ENCODE data around the gene MRPL54. TPM values are rescaled to one million over a fixed set of nuclear protein-coding genes. Genes with fewer than 3 reads are reported as not detected.
A peak's percentile ranks its signal among the peaks of the same experiment; 100 is the strongest.

The MRPL54 gene
- polyA plus RNA-seq (2011; rRNA removed) (27.1 and 30.8 TPM in 2 replicates), polyA plus RNA-seq (2017; fragmentation: RNase III; extraction: RNeasy Plus Mini Kit Qiagen cat#74134 plus additional on column Dnase treatment) (45.3 to 48.9 TPM (median 47.5 TPM) in 3 replicates), polyA minus RNA-seq (2011; rRNA and poly(A)+ RNA removed) (5.1 and 8.6 TPM in 2 replicates)
- 73.1 and 78.8 TPM in 2 replicates for polyA plus RNA-seq (2012; cell fraction: cytosol; rRNA removed)
- polyA plus RNA-seq (2012; cell fraction: nucleus; rRNA removed): 37.9 and 44.6 TPM in 2 replicates

- Histone ChIP-seq H3K4me1 (peaks cover 9% of the 10 kb centered on the region; the same call in 2 of the 3 replicates), H3K9me3 (no peaks in the 10 kb centered on the region), H3K4me3 (peak within 1 kb of the TSS; percentile 88), H3K4me2 (peak within 1 kb of the TSS; percentile 73), H3K27ac (peak within 1 kb of the TSS; percentile 95 to 97)
- ATAC-seq: peak; percentile 93 to 94
- CTCF ChIA-PET: interaction anchor here (0.6 to 1.9 kb wide), 13 partner anchors 8 to 65 kb away, joined by 3 to 7 read pairs (median 3); no protein-coding TSS in a partner anchor
- 3% methylated on average over 26 of the region's 47 CpGs for WGBS (ENCODE audit: missing lambda C conversion rate)
- peak; percentile 94 to 99 for DNase-seq (ENCODE audit: low read depth in 1 of 2, low spot score in 1 of 2)
- peak; percentile 18 for FAIRE-seq
- TF ChIP-seq BCL3 (IDR thresholded peaks at IDR 0.05) (peak; percentile 61; the same call in 2 of the 3 replicates), CEBPB (IDR thresholded peaks at IDR 0.05) (peak in 1 of 2 experiments; percentile 54; a peak in 2 of 4 replicates), NPAS2 (CRISPR knock-in tag; IDR thresholded peaks at IDR 0.05; ENCODE audit: borderline replicate concordance) (no peak), POLR2A (IDR thresholded peaks at IDR 0.05; ENCODE audit: low read length) (peak; percentile 52), HOXB5 (CRISPR knock-in tag; IDR thresholded peaks at IDR 0.05) (no peak), MAX (IDR thresholded peaks at IDR 0.05) (peak; percentile 63), BHLHE40 (IDR thresholded peaks at IDR 0.05; ENCODE audit: low read depth, low read length) (peak; percentile 36; the same call in 1 of the 2 replicates), PHF8 (IDR thresholded peaks at IDR 0.05; ENCODE audit: borderline replicate concordance, low read depth) (peak; percentile 85; the same call in 1 of the 2 replicates), JUN (IDR thresholded peaks at IDR 0.05) (peak; percentile 24 to 81; a peak in 4 of 5 replicates)
- POLR2A ChIA-PET: interaction anchor here (0.5 to 1.4 kb wide), 9 partner anchors 9 to 225 kb away, joined by 3 to 9 read pairs (median 4); no protein-coding TSS in a partner anchor
Measured at GRCh38 chr19:3762501-3763459, at the start of gene MRPL54. Gene MRPL54 (plus strand): TSS chr19:3762682. CDS start chr19:3762701, 19 bp downstream.

GRCh38 chr19:3716147-3716668 lies 46.3 kb upstream of the MRPL54 start:
- no peak for FAIRE-seq
- H3K9me3 ChIP-seq: no peaks in the 10 kb centered on the region
- peak in 1 of 2 experiments; percentile 51 for DNase-seq (ENCODE audit: low read depth in 1 of 2, low spot score in 1 of 2)

GRCh38 chr19:3719868-3720267 lies 42.6 kb upstream of the MRPL54 start:
- DNase-seq (ENCODE audit: low read depth in 1 of 2, low spot score in 1 of 2) (no peak), ATAC-seq (no peak), FAIRE-seq (no peak)
- CTCF ChIA-PET: interaction anchor here (0.7 to 7.5 kb wide), 8 partner anchors 14 to 770 kb away, joined by 3 to 57 read pairs (median 4); partner anchors contain the start of genes MRPL54, PIP5K1C and TJP3
- TF ChIP-seq CTCF (IDR thresholded peaks at IDR 0.05) (no peak), ZFP36 (IDR thresholded peaks at IDR 0.05; ENCODE audit: borderline replicate concordance, partially characterized antibody) (peak; percentile 3)
- POLR2A ChIA-PET: no interaction called here
- 82% methylated on average over 4 of the region's 4 CpGs for WGBS (ENCODE audit: missing lambda C conversion rate)
- Histone ChIP-seq H3K9me3 (no peaks in the 10 kb centered on the region), H3K27ac (peak overlapping the region in 1 of 2 experiments; percentile 77; a peak in 3 of 6 replicates), H3K4me2 (no peak overlapping the region), H3K4me3 (no peak overlapping the region), H3K4me1 (peaks cover 32% of the 10 kb centered on the region)

More at GRCh38 chr19:3716147-3716668, 46.3 kb upstream of the MRPL54 start:
- ChIA-PET POLR2A (no interaction called here), CTCF (interaction anchor here (1.1 to 7.5 kb wide), 4 partner anchors 10 to 411 kb away, joined by 3 to 57 read pairs (median 16); partner anchors contain the start of gene TJP3)
- Histone ChIP-seq H3K4me1 (peaks cover 51% of the 10 kb centered on the region), H3K27ac (peak overlapping the region in 1 of 2 experiments; percentile 33; a peak in 1 of 6 replicates), H3K4me3 (no peak overlapping the region), H3K4me2 (no peak overlapping the region)
- no peak for ATAC-seq
- no peak for TF ChIP-seq JUN (IDR thresholded peaks at IDR 0.05)
- no peak for TF ChIP-seq POLR2A (IDR thresholded peaks at IDR 0.05; ENCODE audit: low read length)
- TF ChIP-seq KDM1A (IDR thresholded peaks at IDR 0.05; ENCODE audit: low read depth): peak; percentile 61
- TF ChIP-seq ZNF302 (CRISPR knock-in tag; IDR thresholded peaks at IDR 0.05): no peak
- TF ChIP-seq FOSL2 (IDR thresholded peaks at IDR 0.05): no peak
- peak; percentile 47 for TF ChIP-seq FOSL2 (CRISPR knock-in tag; IDR thresholded peaks at IDR 0.05)
- no peak for TF ChIP-seq HES2 (IDR thresholded peaks at IDR 0.05)
- TF ChIP-seq EHMT2 (IDR thresholded peaks at IDR 0.05; ENCODE audit: low read depth): no peak
- 61% methylated on average over 10 of the region's 16 CpGs for WGBS (ENCODE audit: missing lambda C conversion rate)

All from A549 (cell line).